Gastrocnemius medialis (tissue), 4 donors: Measurements from ENCODE around the gene CNPY4.

Source experiments
- CTCF ChIP-seq, 5 experiments: fragments of 450-650 bp in 3 of 5; fragments of 200-600 bp in 2 of 5; sonication (generic) in 2 of 5; IDR thresholded peaks in 4 of 5; conservative IDR thresholded peaks in 1 of 5; 1 replicate in 4 of 5; 2 replicates in 1 of 5; pipeline ENCODE4 v1.5.1; 2016 to 2019; ENCODE audit warnings: antibody characterized with exemption in 5 of 5, mild to moderate bottlenecking in 3 of 5, moderate library complexity in 3 of 5
- POLR2A ChIP-seq, 2 donors: fragments of 450-650 bp; IDR thresholded peaks; one replicate each; pipeline ENCODE4 v1.6.1; 2017; ENCODE audit warnings: antibody characterized with exemption in 2 of 2, mild to moderate bottlenecking in 2 of 2, moderate library complexity in 2 of 2

GRCh38 chr7:100173806-100174495, 54.5 kb downstream of the CNPY4 start:
- no peak for TF ChIP-seq CTCF (IDR thresholded peaks at IDR 0.05 in 4 of 5, conservative IDR thresholded peaks at IDR 0.05 in 1 of 5)
- TF ChIP-seq POLR2A (IDR thresholded peaks at IDR 0.05) = no peak
